CD14-positive monocyte (primary cell): ENCODE measurements around the gene NPM3. TPM values are rescaled to one million over a fixed set of nuclear protein-coding genes. Genes with fewer than 3 reads are reported as not detected.

ENCODE experiments used
- DNase-seq, 3 donors: peaks; one replicate each; pipeline ENCODE4 v3.0.0-alpha.2; 2011 to 2022
- H2AFZ ChIP-seq: 2 replicates; pipeline ENCODE4 v1.6.0; 2012; ENCODE audit warnings: mild to moderate bottlenecking, low read depth, low read length, inconsistent platforms; ENCODE audit not compliant: insufficient read depth, poor library complexity, severe bottlenecking
- H3K27ac ChIP-seq, 2 donors: 1 replicate in 1 of 2; 2 replicates in 1 of 2; pipeline ENCODE4 v1.5.1; 2012 to 2013; ENCODE audit warnings: low read length in 2 of 2, control low read depth in 1 of 2, inconsistent platforms in 1 of 2, low read depth in 1 of 2, mild to moderate bottlenecking in 1 of 2
- H3K27me3 ChIP-seq, 2 donors: one replicate each; pipeline versions ENCODE4 v1.6.0 to v1.6.1; 2011 to 2013; ENCODE audit warnings: low read length in 2 of 2; ENCODE audit not compliant: control insufficient read depth in 2 of 2, insufficient read depth in 2 of 2
- H3K36me3 ChIP-seq, 2 donors: replicated peaks in 1 of 2; 1 replicate in 1 of 2; 2 replicates in 1 of 2; pipeline versions ENCODE4 v1.5.1 to v1.6.1; 2012 to 2013; ENCODE audit warnings: low read length in 2 of 2, control low read depth in 1 of 2, inconsistent platforms in 1 of 2, mild to moderate bottlenecking in 1 of 2; ENCODE audit not compliant: insufficient read depth in 2 of 2, control insufficient read depth in 1 of 2
- H3K4me1 ChIP-seq, 2 donors: 1 replicate in 1 of 2; 2 replicates in 1 of 2; pipeline versions ENCODE4 v1.5.1 to v1.6.1; 2012 to 2013; ENCODE audit warnings: low read length in 2 of 2, control low read depth in 1 of 2, inconsistent platforms in 1 of 2, mild to moderate bottlenecking in 1 of 2, moderate library complexity in 1 of 2; ENCODE audit not compliant: insufficient read depth in 2 of 2, control insufficient read depth in 1 of 2
- H3K4me2 ChIP-seq: replicated peaks from 2 replicates; pipeline ENCODE3; 2012; ENCODE audit warnings: low read length, moderate library complexity, mild to moderate bottlenecking; ENCODE audit not compliant: poor library complexity, severe bottlenecking; ENCODE audit errors: extremely low read depth
- H3K4me3 ChIP-seq, 3 experiments: fragments of 200-600 bp in 1 of 3; sonication (generic) in 1 of 3; replicated peaks in 1 of 3; 1 replicate in 2 of 3; 2 replicates in 1 of 3; pipeline ENCODE4 v1.5.1; 2011 to 2013; ENCODE audit warnings: low read length in 3 of 3, mild to moderate bottlenecking in 3 of 3, control low read depth in 2 of 3, low read depth in 2 of 3, inconsistent platforms in 1 of 3, moderate library complexity in 1 of 3
- H3K79me2 ChIP-seq: 2 replicates; pipeline ENCODE4 v1.6.0; 2012; ENCODE audit warnings: mild to moderate bottlenecking, control low read depth, inconsistent platforms, low read length, moderate library complexity; ENCODE audit not compliant: insufficient read depth
- H3K9ac ChIP-seq: 2 replicates; pipeline ENCODE4 v1.6.0; 2017; ENCODE audit warnings: low read length, mild to moderate bottlenecking; ENCODE audit not compliant: insufficient read depth, poor library complexity, severe bottlenecking
- H3K9me3 ChIP-seq, 2 donors: replicated peaks in 1 of 2; 1 replicate in 1 of 2; 2 replicates in 1 of 2; pipeline versions ENCODE4 v1.5.1 to v1.6.1; 2012 to 2013; ENCODE audit warnings: low read length in 2 of 2, control low read depth in 1 of 2; ENCODE audit not compliant: control insufficient read depth in 1 of 2, insufficient read depth in 1 of 2
- H4K20me1 ChIP-seq: 2 replicates; pipeline ENCODE4 v1.6.0; 2012; ENCODE audit warnings: mild to moderate bottlenecking, low read length, control low read depth, moderate library complexity; ENCODE audit not compliant: insufficient read depth
- H3K27ac Mint-ChIP-seq, 7 donors: one replicate each; pipeline ENCODE4 v1.8.0; 2020; ENCODE audit warnings: mild to moderate bottlenecking in 7 of 7, mixed read lengths in 7 of 7, moderate library complexity in 6 of 7, inconsistent platforms in 2 of 7
- H3K27me3 Mint-ChIP-seq, 3 donors: one replicate each; pipeline ENCODE4 v1.8.0; 2021 to 2022; ENCODE audit warnings: low read depth in 3 of 3, mild to moderate bottlenecking in 3 of 3, mixed read lengths in 3 of 3, moderate library complexity in 3 of 3, inconsistent platforms in 1 of 3
- H3K36me3 Mint-ChIP-seq, 2 donors: one replicate each; pipeline ENCODE4 v1.8.0; 2020; ENCODE audit warnings: mixed read lengths in 2 of 2, inconsistent platforms in 1 of 2, mild to moderate bottlenecking in 1 of 2
- H3K4me1 Mint-ChIP-seq: one replicate; pipeline ENCODE4 v1.8.0; 2020; ENCODE audit warnings: mild to moderate bottlenecking, mixed read lengths
- H3K4me3 Mint-ChIP-seq, 2 donors: one replicate each; pipeline ENCODE4 v1.8.0; 2020; ENCODE audit warnings: mild to moderate bottlenecking in 2 of 2, mixed read lengths in 2 of 2, moderate library complexity in 1 of 2
- H3K9me3 Mint-ChIP-seq, 7 donors: one replicate each; pipeline ENCODE4 v1.8.0; 2020 to 2022; ENCODE audit warnings: mixed read lengths in 7 of 7, mild to moderate bottlenecking in 6 of 7, moderate library complexity in 6 of 7, inconsistent platforms in 2 of 7
- WGBS: methylation state at CpG from one replicate; pipeline ENCODE4 v1.1.5; 2013; ENCODE audit warnings: missing lambda C conversion rate; ENCODE audit not compliant: insufficient coverage; 5-methylcytosine and 5-hydroxymethylcytosine counted together
- intact Hi-C, 2 donors: fragments of 100-400 bp; cut with micrococcal nuclease; formaldehyde crosslinking; loops; one replicate each; pipeline versions ENCODE4 v1.15.0 to v1.15.1; 2023
- polyA plus RNA-seq, 3 donors: library from polyadenylated mRNA; depleted of rRNA in 1 of 3; unstranded in 2 of 3; stranded (reverse) in 1 of 3; fragments of 300-500 nt in 2 of 3; fragments of >200 nt in 1 of 3; fragmentation: Illumina TruSeq in 2 of 3; gene quantifications; 1 replicate in 2 of 3; 2 replicates in 1 of 3; pipeline ENCODE4 v1.2.3, GENCODE V29; 2012 to 2021
- TF ChIP-seq, protein P1 (sequence below): fragments of 200-600 bp; IDR thresholded peaks from one replicate; pipeline ENCODE4 v1.8.0; 2022; ENCODE audit warnings: antibody characterized with exemption, mild to moderate bottlenecking

Gene NPM3
- polyA plus RNA-seq, 3 donors, result 1.2 to 8.1 (median 3.8) TPM

GRCh38 chr10:101783736-101784118, 481 bp upstream of the NPM3 start:
- H3K79me2 ChIP-seq, result no peaks in the 10 kb centered on the region
- H4K20me1 ChIP-seq, result peaks cover 67% of the 10 kb centered on the region
- H3K27ac Mint-ChIP-seq, result peak overlapping the region in 4 of 7 donors; percentile 47 to 92 (median 66)
- peak overlapping the region; percentile 99 for H3K4me3 Mint-ChIP-seq
- WGBS, result 50% methylated on average over 4 of the region's 10 CpGs
- intact Hi-C loops, result loop anchor here (5.0 kb wide), 3 partner anchors 181 to 571 kb away; partner anchors contain the start of gene HPS6 (in 1 of the 2)
- H3K4me3 ChIP-seq, result peak overlapping the region; percentile 51 to 79 (median 62)
- peaks cover 45% of the 10 kb centered on the region for H3K4me1 Mint-ChIP-seq
- DNase-seq, result no peak
- peaks cover 9 to 20% (median 12%) of the 10 kb centered on the region in 3 donors for H3K27me3 Mint-ChIP-seq
- peak overlapping the region; percentile 81 for H3K4me2 ChIP-seq
- peak overlapping the region; percentile 65 for H3K9ac ChIP-seq
- peak overlapping the region in 1 of 2 donors; percentile 59 for H3K27ac ChIP-seq
- peaks cover 4 to 10% of the 10 kb centered on the region in 2 donors for H3K27me3 ChIP-seq
- peaks cover 33 to 48% of the 10 kb centered on the region in 2 donors for H3K4me1 ChIP-seq
- TF ChIP-seq, protein P1, sequence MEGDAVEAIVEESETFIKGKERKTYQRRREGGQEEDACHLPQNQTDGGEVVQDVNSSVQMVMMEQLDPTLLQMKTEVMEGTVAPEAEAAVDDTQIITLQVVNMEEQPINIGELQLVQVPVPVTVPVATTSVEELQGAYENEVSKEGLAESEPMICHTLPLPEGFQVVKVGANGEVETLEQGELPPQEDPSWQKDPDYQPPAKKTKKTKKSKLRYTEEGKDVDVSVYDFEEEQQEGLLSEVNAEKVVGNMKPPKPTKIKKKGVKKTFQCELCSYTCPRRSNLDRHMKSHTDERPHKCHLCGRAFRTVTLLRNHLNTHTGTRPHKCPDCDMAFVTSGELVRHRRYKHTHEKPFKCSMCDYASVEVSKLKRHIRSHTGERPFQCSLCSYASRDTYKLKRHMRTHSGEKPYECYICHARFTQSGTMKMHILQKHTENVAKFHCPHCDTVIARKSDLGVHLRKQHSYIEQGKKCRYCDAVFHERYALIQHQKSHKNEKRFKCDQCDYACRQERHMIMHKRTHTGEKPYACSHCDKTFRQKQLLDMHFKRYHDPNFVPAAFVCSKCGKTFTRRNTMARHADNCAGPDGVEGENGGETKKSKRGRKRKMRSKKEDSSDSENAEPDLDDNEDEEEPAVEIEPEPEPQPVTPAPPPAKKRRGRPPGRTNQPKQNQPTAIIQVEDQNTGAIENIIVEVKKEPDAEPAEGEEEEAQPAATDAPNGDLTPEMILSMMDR, result no peak
- H3K36me3 ChIP-seq, result peaks cover 43 to 48% of the 10 kb centered on the region in 2 donors
- H2AFZ ChIP-seq, result peak overlapping the region; percentile 81
- peaks cover 0 to 5% (median 4%) of the 10 kb centered on the region in 7 donors for H3K9me3 Mint-ChIP-seq
- H3K36me3 Mint-ChIP-seq, result peaks cover 37 to 48% of the 10 kb centered on the region in 2 donors
- H3K9me3 ChIP-seq, result peaks cover 0 to 2% of the 10 kb centered on the region in 2 donors

- Histone ChIP-seq H3K4me3 (peak overlapping the region in 2 of 3 experiments; percentile 62 to 79), H3K27ac (no peak overlapping the region), H3K9ac (peak overlapping the region; percentile 65), H3K4me2 (peak overlapping the region; percentile 81), H4K20me1 (peaks cover 67% of the 10 kb centered on the region), H3K4me1 (peaks cover 35 to 52% of the 10 kb centered on the region in 2 donors), H3K79me2 (no peaks in the 10 kb centered on the region), H3K27me3 (peaks cover 19 to 25% of the 10 kb centered on the region in 2 donors), H2AFZ (no peak overlapping the region), H3K36me3 (peaks cover 28 to 33% of the 10 kb centered on the region in 2 donors), H3K9me3 (peaks cover 0 to 17% of the 10 kb centered on the region in 2 donors)
- intact Hi-C loops, result loop anchor here (5.0 kb wide), 3 partner anchors 180 to 570 kb away; partner anchors contain the start of gene HPS6 (in 1 of the 2)
- Mint-ChIP-seq H3K4me1 (peaks cover 47% of the 10 kb centered on the region), H3K27ac (peak overlapping the region in 2 of 7 donors; percentile 64), H3K27me3 (peaks cover 25 to 35% (median 28%) of the 10 kb centered on the region in 3 donors), H3K36me3 (peaks cover 40 to 41% of the 10 kb centered on the region in 2 donors), H3K9me3 (peaks cover 0 to 9% (median 5%) of the 10 kb centered on the region in 7 donors), H3K4me3 (peak overlapping the region; percentile 99)
- WGBS, result 67% methylated on average over 7 of the region's 17 CpGs
- DNase-seq, result no peak
- TF ChIP-seq, protein P1, result no peak
Measured at GRCh38 chr10:101781984-101782810, 1.0 kb downstream of the NPM3 start.
